Stimulated activated CD4-positive, alpha-beta T cell treated with anti-CD3 and anti-CD28 coated beads, Interleukin-4, amount 100 ng/mL, for 24 hours (primary cell): ENCODE results near the gene PRKCE.

Experiments
- DNase-seq: peaks from one replicate; pipeline ENCODE4 v3.0.0-alpha.2; 2020

PRKCE gene

GRCh38 chr2:45786030-45786835, 134.8 kb downstream of the PRKCE start:
- DNase-seq = no peak

GRCh38 chr2:45786836-45787357, 135.4 kb downstream of the PRKCE start:
- no peak for DNase-seq

- DNase-seq = no peak
Measured at GRCh38 chr2:45788401-45788800, 136.9 kb downstream of the PRKCE start.

GRCh38 chr2:45789317-45789716, 137.8 kb downstream of the PRKCE start:
- DNase-seq = no peak

- DNase-seq = no peak
Measured at GRCh38 chr2:45789961-45790723, 138.7 kb downstream of the PRKCE start.

GRCh38 chr2:45793305-45793962, 142.0 kb downstream of the PRKCE start:
- no peak for DNase-seq

- no peak for DNase-seq
Measured at GRCh38 chr2:45794134-45794617, 142.7 kb downstream of the PRKCE start.

- no peak for DNase-seq
Measured at GRCh38 chr2:45796500-45796899, 145.0 kb downstream of the PRKCE start.

- DNase-seq = no peak
Measured at GRCh38 chr2:45797451-45798230, 146.2 kb downstream of the PRKCE start.

GRCh38 chr2:45799679-45800381, 148.4 kb downstream of the PRKCE start:
- DNase-seq = no peak

GRCh38 chr2:45802499-45803138, 151.1 kb downstream of the PRKCE start:
- DNase-seq = no peak

GRCh38 chr2:45804987-45805755, 153.7 kb downstream of the PRKCE start:
- no peak for DNase-seq

GRCh38 chr2:45806563-45807358, 155.3 kb downstream of the PRKCE start:
- DNase-seq = no peak

- DNase-seq = no peak
Measured at GRCh38 chr2:45808294-45808800, 156.9 kb downstream of the PRKCE start.

GRCh38 chr2:45809205-45809604, 157.7 kb downstream of the PRKCE start:
- no peak for DNase-seq

GRCh38 chr2:45812011-45812500, 160.6 kb downstream of the PRKCE start:
- DNase-seq = no peak

GRCh38 chr2:45813003-45813941, 161.8 kb downstream of the PRKCE start:
- no peak for DNase-seq

GRCh38 chr2:45814488-45814887, 163.0 kb downstream of the PRKCE start:
- DNase-seq = no peak
